HG03354 (cell line): ENCODE data around the gene ERC2.

Source experiments
- ATAC-seq: cut with Tn5 transposase; IDR thresholded peaks from one replicate; pipeline ENCODE4 v1.9.1; 2021; ENCODE audit warnings: mild to moderate bottlenecking; ENCODE audit not compliant: unreplicated experiment, poor library complexity, severe bottlenecking

The ERC2 gene

DNA sequence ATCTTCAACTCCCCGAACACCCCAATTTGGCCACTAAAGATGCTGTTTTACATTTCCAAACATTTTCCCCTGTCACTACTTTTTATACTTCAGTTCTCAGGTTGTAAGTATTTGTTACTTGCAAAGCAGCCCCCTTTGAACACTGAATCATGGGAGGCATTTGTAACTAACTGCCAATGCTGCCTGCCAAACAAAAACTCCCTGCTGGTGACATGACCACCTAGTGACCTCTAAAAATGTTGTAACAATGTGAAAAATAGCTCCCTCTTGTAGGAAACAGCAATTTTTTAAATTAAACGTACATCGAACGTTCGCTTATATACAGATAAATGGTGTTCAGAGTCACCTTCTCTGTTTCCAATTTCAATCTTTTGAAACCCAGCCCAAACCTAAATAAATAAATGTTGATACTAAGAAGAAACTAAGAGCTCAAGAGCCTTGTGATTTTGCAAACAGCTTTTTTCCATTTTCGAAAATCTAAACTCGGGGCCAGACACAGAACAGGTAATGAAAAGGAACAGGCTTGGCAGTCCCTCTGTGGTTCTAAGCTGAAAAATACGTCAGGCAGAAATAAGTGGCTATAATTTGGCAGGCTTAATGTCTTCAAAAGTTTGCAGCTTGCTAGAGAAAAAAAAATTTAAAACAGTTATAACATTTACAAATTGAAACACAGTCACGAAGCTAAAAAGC is 712.6 kb downstream of the ERC2 start:
- no peak for ATAC-seq

DNA sequence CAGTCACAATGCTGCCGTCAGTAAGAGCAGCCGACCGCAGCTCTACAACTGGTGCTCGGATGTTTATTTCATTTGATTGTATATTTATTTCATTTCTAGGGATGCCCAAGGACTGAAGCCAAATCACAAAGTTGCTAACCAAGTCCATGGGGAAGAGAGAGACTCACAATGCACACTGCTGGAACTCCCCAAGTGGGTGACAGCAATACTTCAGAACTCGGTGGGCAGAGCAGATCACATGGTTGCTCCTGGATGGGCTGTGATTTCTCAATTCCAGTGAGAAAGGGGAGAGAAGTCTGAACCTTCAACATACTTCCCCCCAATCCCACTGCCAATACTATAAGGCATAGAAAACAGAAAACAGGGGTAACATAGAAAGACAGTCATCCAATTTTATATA is 715.4 kb downstream of the ERC2 start:
- no peak for ATAC-seq

- no peak for ATAC-seq
Observed at GRCh38 chr3:55751730-55752129, 716.5 kb downstream of the ERC2 start.

DNA sequence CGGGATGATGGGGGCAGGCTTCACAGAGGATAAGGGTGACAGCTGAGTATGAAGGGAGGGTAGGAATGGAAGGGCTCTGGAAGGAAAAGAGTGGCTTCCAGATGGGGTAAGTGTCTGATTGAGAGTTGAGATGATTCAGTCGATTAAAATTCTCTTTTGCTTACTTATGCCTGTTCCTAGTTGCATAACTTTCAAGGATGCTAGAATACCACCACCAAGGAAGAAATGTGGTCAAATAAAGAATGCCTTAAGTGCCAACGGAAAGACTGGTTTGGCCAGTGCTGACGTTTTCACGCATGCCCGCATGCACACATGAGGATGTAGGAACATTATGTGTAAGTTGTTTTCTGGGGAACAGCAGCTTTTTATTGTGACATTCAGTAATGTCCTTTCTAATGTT is 717.7 kb downstream of the ERC2 start:
- ATAC-seq = no peak

DNA sequence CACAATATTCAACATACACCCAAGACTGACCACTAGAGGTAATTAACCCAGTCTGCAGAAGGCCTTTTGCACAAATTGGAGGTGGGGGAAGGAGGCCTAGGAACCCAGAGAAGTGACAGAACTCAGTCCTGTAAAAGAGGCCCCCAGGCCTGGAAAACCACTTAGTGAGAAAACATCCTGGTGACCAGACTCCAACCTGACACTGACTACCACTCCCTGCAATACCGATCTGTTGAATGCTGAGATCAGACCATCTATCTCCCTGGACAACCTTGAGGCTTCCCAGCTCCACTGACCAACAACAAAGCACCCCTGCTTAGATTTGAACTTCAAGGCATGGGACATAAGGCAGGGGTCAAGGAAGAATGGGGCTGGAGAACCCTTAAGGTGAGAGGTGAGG is 719.2 kb downstream of the ERC2 start:
- ATAC-seq = no peak

DNA sequence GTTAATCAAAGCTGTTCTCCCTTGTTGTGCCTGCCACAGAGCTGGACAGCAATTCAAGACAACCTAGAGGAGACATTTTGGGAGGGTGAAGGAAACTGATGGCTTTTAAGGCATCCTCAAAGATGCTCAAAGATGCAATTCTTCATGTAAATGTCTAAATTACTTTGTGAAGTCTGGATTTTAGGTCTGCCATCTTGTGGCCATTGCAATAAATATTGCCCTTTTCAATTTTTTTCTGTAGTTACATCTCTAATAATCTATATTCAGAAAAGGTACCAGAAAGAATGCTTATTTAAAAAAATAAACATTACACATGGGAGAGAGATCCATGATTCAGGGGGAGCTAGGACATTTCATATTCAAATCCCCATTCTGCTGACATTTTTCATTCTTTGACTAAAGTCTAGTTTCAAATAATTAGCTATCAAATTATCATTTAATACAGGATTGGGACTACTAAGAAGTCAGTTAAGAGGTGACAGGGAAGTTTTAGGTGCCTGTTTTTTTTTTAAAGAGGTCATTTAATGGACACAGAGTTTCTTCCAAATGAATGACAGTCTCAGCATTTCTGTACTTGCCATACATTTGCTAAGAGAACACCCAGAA is 721.4 kb downstream of the ERC2 start:
- ATAC-seq = no peak

- no peak for ATAC-seq
Observed at GRCh38 chr3:55742832-55743136, 725.5 kb downstream of the ERC2 start.

GRCh38 chr3:55742022-55742831 is 726.0 kb downstream of the ERC2 start:
- ATAC-seq = no peak

DNA sequence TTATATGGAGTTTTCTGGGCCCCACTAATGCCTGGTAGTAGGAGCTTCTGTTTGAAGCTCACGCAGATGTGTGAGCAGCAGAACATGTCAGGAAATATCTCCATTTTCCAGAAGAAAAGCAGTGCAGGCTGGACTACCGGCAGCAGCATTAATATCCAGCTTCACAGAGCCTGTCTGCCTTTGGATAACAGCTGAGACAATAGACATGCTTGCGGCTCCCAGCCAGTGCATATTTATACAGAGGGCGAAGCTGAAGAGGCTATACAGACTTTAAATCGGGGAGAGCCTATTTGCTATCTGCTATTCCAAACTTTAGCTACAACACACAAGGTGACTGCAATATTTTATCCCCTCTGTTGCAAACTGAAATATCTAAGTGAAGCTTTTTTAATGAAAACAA is 731.1 kb downstream of the ERC2 start:
- no peak for ATAC-seq

DNA sequence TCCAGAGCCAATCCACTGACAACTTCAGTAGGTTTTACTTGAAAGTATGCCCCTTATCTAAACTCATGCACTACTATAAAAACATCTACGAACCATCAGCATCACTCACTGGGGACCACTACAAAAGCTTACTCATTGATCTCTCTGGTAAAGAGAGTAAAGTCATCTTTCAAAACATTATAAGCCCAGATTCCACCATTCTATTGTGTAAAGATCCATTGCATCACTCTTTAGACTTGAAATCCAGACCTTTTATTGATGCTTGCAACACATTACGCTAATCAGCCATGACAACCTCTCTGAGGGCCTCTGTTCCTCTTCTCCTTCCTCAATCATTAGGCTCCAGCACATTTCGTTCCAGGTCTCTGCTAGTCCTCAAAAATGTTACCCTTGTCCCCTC is 732.3 kb downstream of the ERC2 start:
- no peak for ATAC-seq

GRCh38 chr3:55731741-55732140 is 736.5 kb downstream of the ERC2 start:
- no peak for ATAC-seq

DNA sequence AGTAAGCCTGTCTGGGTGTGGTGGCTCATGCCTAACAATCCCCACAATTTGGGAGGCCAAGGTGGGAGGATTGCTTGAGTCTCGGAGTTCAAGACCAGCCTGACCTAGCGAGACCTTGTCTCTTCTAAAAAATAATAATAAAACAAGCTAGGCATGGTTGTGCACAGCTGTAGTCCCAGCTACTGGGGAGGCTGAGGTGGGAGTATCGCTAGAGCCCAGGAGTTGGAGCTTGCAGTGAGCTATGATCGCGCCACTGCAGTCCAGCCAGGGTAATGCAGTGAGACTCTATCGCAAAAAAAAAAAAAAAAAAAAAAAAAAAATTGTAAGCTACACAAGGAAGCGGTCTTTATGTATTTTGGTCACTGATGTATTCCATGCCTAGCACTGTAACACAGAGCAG is 738.7 kb downstream of the ERC2 start:
- no peak for ATAC-seq

- no peak for ATAC-seq
Observed at GRCh38 chr3:55728461-55729100, 739.7 kb downstream of the ERC2 start.

GRCh38 chr3:55726501-55726775 is 741.8 kb downstream of the ERC2 start:
- no peak for ATAC-seq

GRCh38 chr3:55725681-55726500 is 742.4 kb downstream of the ERC2 start:
- no peak for ATAC-seq

- ATAC-seq = peak; percentile 74
Observed at GRCh38 chr3:55724821-55725220, 743.4 kb downstream of the ERC2 start.

- ATAC-seq = no peak
Observed at GRCh38 chr3:55724407-55724784, 743.9 kb downstream of the ERC2 start.

DNA sequence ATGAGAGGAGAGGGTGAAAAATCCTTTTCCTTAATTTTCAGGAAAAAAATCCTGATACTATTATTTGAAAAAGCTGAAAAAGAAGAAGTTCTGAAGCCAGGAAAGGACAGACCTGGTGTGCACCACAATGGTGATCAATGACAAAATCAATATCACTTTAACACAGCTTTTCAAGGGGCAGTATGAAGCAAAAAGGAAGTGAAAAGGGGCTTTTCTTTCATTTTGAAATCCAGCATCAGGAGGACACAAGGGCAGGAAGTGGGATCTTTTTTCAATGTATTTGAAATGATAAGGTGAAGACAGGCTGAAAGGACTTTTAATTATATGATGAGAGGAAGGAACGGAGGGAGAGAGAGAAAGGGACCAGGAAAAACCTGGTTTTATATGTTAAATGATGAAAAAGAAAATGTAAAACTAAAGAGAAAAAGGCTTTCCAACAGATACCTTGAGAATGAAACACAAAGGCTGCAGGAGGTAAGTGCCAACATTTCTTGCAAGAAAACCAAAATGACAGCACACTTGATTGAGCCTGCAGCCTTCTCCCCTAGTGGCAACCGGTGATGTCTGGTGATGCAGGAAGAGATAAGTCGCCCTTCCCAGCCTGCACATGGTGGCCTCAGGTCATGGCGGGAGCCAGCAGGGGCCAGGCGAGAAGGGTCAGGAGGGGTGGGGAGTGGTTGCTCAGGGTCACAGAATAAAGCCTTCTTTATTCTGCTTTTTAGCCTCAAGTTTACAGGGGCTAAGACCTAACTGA is 744.4 kb downstream of the ERC2 start:
- no peak for ATAC-seq

GRCh38 chr3:55721716-55722484 is 746.4 kb downstream of the ERC2 start:
- no peak for ATAC-seq
